Choroid plexus epithelial cell (primary cell): Measurements from ENCODE around the gene ATXN7.

Source experiments
- DNase-seq: peaks from one replicate; pipeline ENCODE4 v3.0.0-alpha.2; 2010; ENCODE audit warnings: low read depth
- H3K4me3 ChIP-seq: 2 replicates; pipeline ENCODE4 v1.5.1; 2011; ENCODE audit warnings: low read depth, mild to moderate bottlenecking, control low read depth, low read length, moderate library complexity
- TF ChIP-seq, protein P1 (sequence below): conservative IDR thresholded peaks from 2 replicates; pipeline ENCODE4 v1.5.1; 2011; ENCODE audit warnings: low read depth, mild to moderate bottlenecking, control low read depth, inconsistent platforms, low read length, moderate library complexity

Gene ATXN7

DNA sequence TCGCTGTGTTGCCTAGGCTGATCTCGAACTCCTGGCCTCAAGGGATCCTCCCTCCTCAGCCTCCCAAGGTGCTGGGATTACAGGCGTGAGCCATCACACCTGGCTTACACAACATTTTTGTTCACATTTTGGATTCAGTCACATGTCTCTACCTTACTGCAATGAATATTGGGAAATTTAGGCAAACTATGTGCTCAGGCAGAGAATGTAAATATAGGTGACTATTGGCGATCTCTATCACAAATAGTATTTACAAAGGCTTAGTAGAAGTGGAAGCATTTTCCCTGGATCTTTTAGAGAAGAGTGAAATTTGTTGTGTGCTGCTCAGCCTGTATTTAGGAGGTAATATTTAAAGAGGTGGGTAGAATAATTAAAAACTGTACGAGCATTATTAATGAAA is 27.9 kb downstream of the ATXN7 start:
- H3K4me3 ChIP-seq, result no peak overlapping the region
- no peak for DNase-seq
- TF ChIP-seq, protein P1, sequence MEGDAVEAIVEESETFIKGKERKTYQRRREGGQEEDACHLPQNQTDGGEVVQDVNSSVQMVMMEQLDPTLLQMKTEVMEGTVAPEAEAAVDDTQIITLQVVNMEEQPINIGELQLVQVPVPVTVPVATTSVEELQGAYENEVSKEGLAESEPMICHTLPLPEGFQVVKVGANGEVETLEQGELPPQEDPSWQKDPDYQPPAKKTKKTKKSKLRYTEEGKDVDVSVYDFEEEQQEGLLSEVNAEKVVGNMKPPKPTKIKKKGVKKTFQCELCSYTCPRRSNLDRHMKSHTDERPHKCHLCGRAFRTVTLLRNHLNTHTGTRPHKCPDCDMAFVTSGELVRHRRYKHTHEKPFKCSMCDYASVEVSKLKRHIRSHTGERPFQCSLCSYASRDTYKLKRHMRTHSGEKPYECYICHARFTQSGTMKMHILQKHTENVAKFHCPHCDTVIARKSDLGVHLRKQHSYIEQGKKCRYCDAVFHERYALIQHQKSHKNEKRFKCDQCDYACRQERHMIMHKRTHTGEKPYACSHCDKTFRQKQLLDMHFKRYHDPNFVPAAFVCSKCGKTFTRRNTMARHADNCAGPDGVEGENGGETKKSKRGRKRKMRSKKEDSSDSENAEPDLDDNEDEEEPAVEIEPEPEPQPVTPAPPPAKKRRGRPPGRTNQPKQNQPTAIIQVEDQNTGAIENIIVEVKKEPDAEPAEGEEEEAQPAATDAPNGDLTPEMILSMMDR, result no peak

DNA sequence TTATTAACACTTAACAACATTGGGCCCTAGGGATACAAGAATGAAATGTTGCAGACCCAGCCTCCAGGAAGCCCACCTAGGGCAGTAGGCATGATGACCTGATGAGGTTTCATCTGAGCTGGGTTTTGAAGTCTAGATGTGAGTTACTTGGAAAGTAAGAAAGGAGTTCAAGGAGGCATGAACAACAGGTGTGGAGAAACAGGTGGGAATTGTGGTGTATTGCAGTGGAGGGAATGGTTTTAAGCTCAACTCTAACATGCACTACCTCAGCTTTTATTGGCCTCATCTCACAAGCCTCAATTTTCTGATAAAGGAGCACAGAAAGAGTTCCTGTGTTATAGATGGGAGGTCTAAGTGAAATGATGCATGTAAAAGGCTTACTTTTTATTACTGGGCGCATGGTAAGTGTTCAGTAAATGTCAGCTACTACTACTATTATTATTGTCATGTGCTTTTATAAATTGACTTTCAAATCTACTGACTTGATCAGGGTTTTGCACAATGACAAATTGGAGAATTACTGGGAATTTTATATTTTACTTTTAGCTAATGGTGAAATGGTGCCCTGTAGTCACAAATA is 29.2 kb downstream of the ATXN7 start:
- TF ChIP-seq, protein P1, result no peak
- no peak for DNase-seq
- H3K4me3 ChIP-seq, result no peak overlapping the region

DNA sequence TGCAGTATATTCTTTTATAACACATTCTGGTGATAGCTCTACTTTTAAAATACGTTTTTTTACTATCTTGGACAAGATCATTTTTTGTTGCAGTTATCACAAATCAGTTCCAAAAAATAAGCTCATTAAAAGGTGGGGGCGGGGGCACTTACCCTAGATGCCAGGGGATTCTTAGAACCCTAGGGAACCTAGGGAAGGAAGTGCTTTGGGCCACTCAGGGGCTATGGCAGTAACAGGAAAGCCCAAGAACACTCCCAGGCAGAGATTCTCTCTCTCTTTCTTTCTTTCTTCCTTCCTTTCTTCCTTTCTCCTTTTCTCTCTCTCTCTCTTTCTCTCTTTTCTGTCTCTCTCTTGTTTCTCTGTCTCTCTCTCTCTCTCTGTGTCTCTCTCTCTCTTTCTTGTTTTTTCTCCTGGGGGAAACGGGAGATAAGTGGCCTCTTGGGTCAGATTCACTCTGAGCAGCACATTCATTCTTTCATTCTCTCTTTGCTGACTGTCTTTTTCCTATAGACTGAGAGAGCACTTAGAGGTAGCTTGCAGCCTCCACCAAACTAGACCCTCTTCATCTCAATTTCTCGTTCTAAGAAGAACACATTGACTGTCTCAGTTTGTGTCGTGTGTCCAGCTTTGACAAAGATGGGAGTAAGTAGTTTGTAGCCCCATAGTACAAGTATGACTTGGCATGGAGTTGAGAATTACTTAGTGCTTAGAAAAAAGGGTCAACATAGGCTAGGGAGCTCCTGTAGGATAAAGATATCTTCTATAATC is 31.9 kb downstream of the ATXN7 start:
- TF ChIP-seq, protein P1, result no peak
- no peak overlapping the region for H3K4me3 ChIP-seq
- peak; percentile 9 for DNase-seq

DNA sequence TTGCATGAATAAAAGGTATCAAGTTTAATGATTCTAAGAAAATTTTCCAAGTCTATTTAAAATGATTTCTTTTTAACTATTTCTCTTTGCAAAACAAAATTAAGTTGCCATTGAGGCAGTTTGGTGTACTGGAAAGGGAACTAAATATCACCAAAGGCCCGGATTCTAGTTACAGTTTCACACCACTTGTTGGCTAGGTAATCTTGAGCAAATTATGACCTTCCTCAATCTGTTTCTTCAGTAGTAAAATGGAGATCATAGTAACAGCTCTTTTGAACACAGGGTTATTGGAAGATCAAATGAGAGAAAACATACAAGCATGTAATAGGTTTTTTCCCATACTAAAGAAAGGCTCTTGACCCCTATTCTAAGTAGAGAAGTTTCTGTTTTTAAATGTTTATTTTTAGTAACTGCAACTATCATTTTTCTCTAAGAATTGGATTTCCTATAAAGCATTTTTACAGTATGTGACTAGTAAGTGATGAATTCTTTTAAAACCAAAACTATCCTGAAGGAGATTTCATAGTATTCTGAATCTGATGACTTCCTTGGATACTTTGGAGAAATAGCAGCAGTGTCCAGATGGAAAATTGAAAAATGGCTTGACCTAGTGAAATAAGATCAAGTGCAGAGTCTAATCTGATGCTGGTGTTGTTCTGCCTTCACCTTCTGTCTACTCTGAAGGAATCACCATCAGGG is 32.8 kb downstream of the ATXN7 start:
- H3K4me3 ChIP-seq, result no peak overlapping the region
- DNase-seq, result peak; percentile 14
- TF ChIP-seq, protein P1, result no peak

DNA sequence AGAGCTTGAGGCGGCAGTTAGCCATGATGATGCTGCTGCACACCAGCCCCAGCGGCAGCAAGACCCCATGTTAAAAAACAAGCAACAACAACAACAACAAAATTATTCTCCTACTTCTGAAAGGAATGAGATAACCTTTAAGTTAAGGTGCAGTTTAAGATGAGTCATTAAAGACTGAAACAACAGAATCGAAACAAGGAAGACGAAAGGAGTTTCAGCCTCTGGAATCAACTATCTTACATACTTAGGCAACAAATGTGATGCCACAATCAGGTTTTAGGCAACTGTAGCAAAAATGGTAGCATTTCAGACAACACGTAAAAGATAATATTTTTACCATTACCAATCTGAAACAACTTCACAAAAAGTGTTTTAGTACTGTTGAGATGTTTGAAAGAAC is 36.3 kb downstream of the ATXN7 start:
- TF ChIP-seq, protein P1, result no peak
- no peak for DNase-seq

DNA sequence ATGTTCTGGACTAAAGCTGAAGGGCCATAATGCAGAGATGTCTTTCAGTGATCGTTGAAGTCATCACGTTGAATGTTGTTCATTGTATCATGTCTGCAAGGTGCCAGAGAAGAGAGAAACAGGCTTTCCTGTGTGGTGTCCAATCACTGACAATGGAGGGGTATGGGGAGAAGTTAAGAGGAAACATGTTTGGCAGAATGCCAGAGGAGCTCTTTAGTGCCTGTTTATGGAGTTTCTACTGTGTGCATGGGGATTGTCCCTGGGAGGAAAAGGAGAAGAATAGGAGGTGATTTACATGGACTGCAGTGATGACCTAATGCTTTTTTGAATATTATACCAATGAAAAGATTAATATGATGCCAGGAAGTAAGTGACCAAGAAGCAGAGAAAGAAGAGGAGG is 36.8 kb downstream of the ATXN7 start:
- DNase-seq, result peak; percentile 13
- TF ChIP-seq, protein P1, result no peak

More for the DNA sequence above, 36.3 kb downstream of the ATXN7 start:
- no peak overlapping the region for H3K4me3 ChIP-seq

More for the DNA sequence above, 36.8 kb downstream of the ATXN7 start:
- H3K4me3 ChIP-seq, result no peak overlapping the region
